IPS-18a (cell line): ENCODE data around the gene RAB6B.

ENCODE experiments used
- H3K27ac ChIP-seq: one replicate; pipeline ENCODE4 v1.5.1; 2013; ENCODE audit warnings: low read length
- H3K27me3 ChIP-seq: one replicate; pipeline ENCODE4 v1.6.1; 2013; ENCODE audit warnings: mild to moderate bottlenecking, low read length; ENCODE audit not compliant: control insufficient read depth, insufficient read depth
- H3K36me3 ChIP-seq: one replicate; pipeline ENCODE4 v1.6.1; 2013; ENCODE audit warnings: low read depth, low read length; ENCODE audit not compliant: control insufficient read depth
- H3K4me1 ChIP-seq: one replicate; pipeline ENCODE4 v1.6.1; 2013; ENCODE audit warnings: low read depth, low read length; ENCODE audit not compliant: control insufficient read depth
- H3K4me3 ChIP-seq: one replicate; pipeline ENCODE4 v1.5.1; 2013; ENCODE audit warnings: low read length
- H3K9ac ChIP-seq: one replicate; pipeline ENCODE4 v1.6.1; 2013; ENCODE audit warnings: mild to moderate bottlenecking, low read length, moderate library complexity
- H3K9me3 ChIP-seq: one replicate; pipeline ENCODE4 v1.6.1; 2013; ENCODE audit warnings: low read depth, low read length; ENCODE audit not compliant: control insufficient read depth

RAB6B gene

DNA sequence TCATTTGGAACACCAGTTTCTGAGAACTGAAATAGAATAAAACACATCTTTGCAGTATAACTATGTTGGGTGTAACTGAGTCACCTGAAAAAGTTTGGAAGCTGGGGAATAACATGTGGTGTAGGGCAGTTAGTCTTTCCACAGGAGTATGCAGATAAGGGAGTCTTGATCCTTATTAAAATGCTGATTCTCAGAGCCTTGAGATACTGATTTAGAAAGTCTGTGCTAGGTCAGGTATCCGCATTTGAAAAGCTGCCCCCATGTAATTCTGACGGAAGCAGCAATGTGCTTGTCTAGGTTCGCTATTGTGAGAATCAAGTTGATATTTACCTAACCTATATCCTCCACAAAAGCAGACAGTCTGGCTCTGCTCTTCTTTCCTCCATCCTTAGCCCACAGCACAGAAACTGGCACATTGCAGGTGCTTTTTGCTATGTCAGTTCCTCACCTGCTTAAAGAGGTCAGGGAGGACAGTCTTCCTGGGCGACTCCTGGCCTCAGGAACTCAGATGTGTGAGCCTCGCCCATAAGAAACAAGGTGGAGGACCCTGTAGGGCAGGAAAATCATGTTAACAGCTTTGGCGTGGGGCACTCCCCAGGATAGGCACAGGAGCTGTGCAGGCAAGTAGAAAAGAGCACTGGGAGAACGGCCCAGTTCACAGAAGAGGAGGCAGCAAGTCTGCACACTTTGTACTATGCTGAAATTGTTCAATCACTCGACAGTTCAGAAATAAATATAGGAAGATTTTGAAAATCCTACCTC, 117.7 kb downstream of the RAB6B start:
- Histone ChIP-seq H3K9ac (no peak overlapping the region), H3K27ac (no peak overlapping the region), H3K4me3 (no peak overlapping the region), H3K36me3 (no peaks in the 10 kb centered on the region), H3K9me3 (no peaks in the 10 kb centered on the region), H3K4me1 (peaks cover 3% of the 10 kb centered on the region), H3K27me3 (no peaks in the 10 kb centered on the region)

GRCh38 chr3:133776794-133777438, 118.8 kb downstream of the RAB6B start:
- no peaks in the 10 kb centered on the region for H3K9me3 ChIP-seq

DNA sequence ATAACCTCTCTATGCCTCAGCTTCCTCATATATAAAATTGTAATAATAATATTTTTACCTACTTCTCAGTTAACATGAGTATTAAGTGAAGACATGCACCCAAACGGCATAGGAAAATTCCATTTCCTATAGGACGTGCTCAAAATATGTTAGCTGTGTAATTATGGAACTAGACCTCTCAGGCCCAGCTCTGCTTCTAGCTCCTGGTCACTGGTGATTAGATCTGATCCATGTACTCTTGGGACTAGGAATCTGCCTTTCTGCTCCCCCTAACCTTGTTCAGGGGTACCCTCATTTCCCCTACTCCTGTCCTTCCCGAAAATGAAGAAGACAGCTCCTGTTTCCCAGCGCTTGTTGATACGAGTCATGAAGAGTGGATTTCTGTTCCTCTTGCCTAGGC, 119.8 kb downstream of the RAB6B start:
- H3K27ac ChIP-seq: no peak overlapping the region
- no peak overlapping the region for H3K4me3 ChIP-seq
- H3K9ac ChIP-seq: no peak overlapping the region
- H3K9me3 ChIP-seq: no peaks in the 10 kb centered on the region
- peaks cover 3% of the 10 kb centered on the region for H3K4me1 ChIP-seq
- H3K36me3 ChIP-seq: no peaks in the 10 kb centered on the region
- no peaks in the 10 kb centered on the region for H3K27me3 ChIP-seq

More at GRCh38 chr3:133776794-133777438, 118.8 kb downstream of the RAB6B start:
- H3K9ac ChIP-seq: no peak overlapping the region
- H3K4me3 ChIP-seq: no peak overlapping the region
- peaks cover 3% of the 10 kb centered on the region for H3K4me1 ChIP-seq
- no peaks in the 10 kb centered on the region for H3K36me3 ChIP-seq
- H3K27me3 ChIP-seq: no peaks in the 10 kb centered on the region
- H3K27ac ChIP-seq: no peak overlapping the region

- H3K27me3 ChIP-seq: no peaks in the 10 kb centered on the region
- H3K4me3 ChIP-seq: no peak overlapping the region
- no peak overlapping the region for H3K27ac ChIP-seq
- no peaks in the 10 kb centered on the region for H3K36me3 ChIP-seq
- H3K9me3 ChIP-seq: no peaks in the 10 kb centered on the region
- peaks cover 3% of the 10 kb centered on the region for H3K4me1 ChIP-seq
- H3K9ac ChIP-seq: no peak overlapping the region
Observed at GRCh38 chr3:133775309-133775708, 120.4 kb downstream of the RAB6B start.
